ENCODE data around the gene CAND2. TPM values are rescaled to one million over a fixed set of nuclear protein-coding genes. Genes with fewer than 3 reads are reported as not detected.

CAND2 gene
- total and polyA plus RNA-seq, 9 of the 15 experiments (the other 6 are each of a cell fraction or from before 2014, with no cell fraction given) = 0.91 to 14.9 (median 4.3) TPM

GRCh38 chr3:12813967-12814366 lies 17.5 kb downstream of the CAND2 start:
- intact Hi-C loops (cut with micrococcal nuclease) (no loop called here), in situ Hi-C loops (cut with MboI) (no loop called here)
- H3K9ac ChIP-seq (ENCODE audit: insufficient read depth in 1 of 2, low read depth in 2 of 2, low read length in 2 of 2) = no peak overlapping the region
- no peak overlapping the region for H3K4me3 ChIP-seq
- no peaks in the 10 kb centered on the region for H3K9me3 ChIP-seq (replicated peaks; ENCODE audit: control insufficient read depth, insufficient read depth, low read depth, low read length)
- no peaks in the 10 kb centered on the region for H3K79me2 ChIP-seq (ENCODE audit: control insufficient read depth, insufficient read depth, low read length)
- H4K20me1 ChIP-seq (replicated peaks; ENCODE audit: control insufficient read depth, insufficient read depth, low read length) = no peaks in the 10 kb centered on the region; the same call in 1 of the 2 replicates
- TF ChIP-seq NR4A1 (CRISPR knock-in tag; IDR thresholded peaks at IDR 0.05) = no peak
- TF ChIP-seq NR4A1 (tag; IDR thresholded peaks at IDR 0.05) = no peak
- no peak for TF ChIP-seq ZNF280B (CRISPR knock-in tag; IDR thresholded peaks at IDR 0.05)
- TF ChIP-seq MED1 (CRISPR knock-in tag; IDR thresholded peaks at IDR 0.05; ENCODE audit: borderline replicate concordance) = no peak
- no peak for TF ChIP-seq GTF2E2 (tag; IDR thresholded peaks at IDR 0.05)
- no peak for TF ChIP-seq BCL6 (CRISPR knock-in tag; IDR thresholded peaks at IDR 0.05)
- TF ChIP-seq PRMT5 (CRISPR knock-in tag; IDR thresholded peaks at IDR 0.05) = no peak
- TF ChIP-seq POLR3A (IDR thresholded peaks at IDR 0.05; ENCODE audit: borderline replicate concordance, extremely low read depth, insufficient read depth, insufficient read length) = no peak
- TF ChIP-seq BRF2 (IDR thresholded peaks at IDR 0.05; ENCODE audit: borderline replicate concordance, insufficient read depth, insufficient read length) = no peak
- TF ChIP-seq DACH1 (IDR thresholded peaks at IDR 0.05; ENCODE audit: partially characterized antibody) = no peak
- TF ChIP-seq BRD9 (IDR thresholded peaks at IDR 0.05; ENCODE audit: low read depth, partially characterized antibody) = no peak
- ChIA-PET POLR2A (interaction anchor here (0.7 to 7.5 kb wide), 5 partner anchors 10 to 319 kb away, joined by 3 to 108 read pairs (median 4); no protein-coding TSS in a partner anchor), CTCF (ENCODE audit: low intra/inter-chr PET ratio) (no interaction called here)
- peaks cover 9 to 34% of the 10 kb centered on the region in 2 experiments; a peak in 4 of 5 replicates for H3K4me1 ChIP-seq (replicated peaks in 1 of 2; ENCODE audit: control insufficient read depth in 2 of 2, insufficient read depth in 2 of 2, low read length in 2 of 2)
- ATAC-seq (no peak), DNase-seq (ENCODE audit: extremely low read depth in 1 of 4, low spot score in 3 of 4) (no peak), FAIRE-seq (no peak)
- 46% methylated on average over 6 of the region's 6 CpGs for WGBS (ENCODE audit: insufficient coverage, low coverage, missing lambda C conversion rate)
- H3K9me1 ChIP-seq (ENCODE audit: control insufficient read depth, insufficient read depth, low read length) = no peaks in the 10 kb centered on the region
- H3K36me3 ChIP-seq (ENCODE audit: control insufficient read depth, insufficient read depth, low read length) = peaks cover 59% of the 10 kb centered on the region; the same call in 2 of the 3 replicates
- H3K27ac ChIP-seq (ENCODE audit: extremely low read depth, low read depth, low read length) = no peak overlapping the region
- no peaks in the 10 kb centered on the region for H3K27me3 ChIP-seq (ENCODE audit: control insufficient read depth in 2 of 2, insufficient read depth in 2 of 2, low read length in 2 of 2)
- H2AFZ ChIP-seq (ENCODE audit: low read depth, low read length) = no peak overlapping the region
- BruUV-seq (replicated peaks) = no TSS peak
- H3K4me2 ChIP-seq (ENCODE audit: insufficient read depth, low read length) = no peak overlapping the region

Measured in K562 (cell line).